Aorta (tissue), 5 donors: ENCODE measurements around the gene RGPD8. TPM values are rescaled to one million over a fixed set of nuclear protein-coding genes. Genes with fewer than 3 reads are reported as not detected.

ENCODE experiments used
- ATAC-seq: fragments of 200-7000 bp; cut with Tn5 transposase; one replicate; pipeline ENCODE4 v1.9.1; 2022; ENCODE audit warnings: moderate library complexity; ENCODE audit not compliant: low FRiP score
- DNase-seq, 2 donors: peaks; one replicate each; pipeline ENCODE4 v3.0.0-alpha.2; 2020
- H3K27ac ChIP-seq, 2 donors: one replicate each; pipeline ENCODE4 v1.5.1; 2013; ENCODE audit warnings: low read length in 2 of 2, mild to moderate bottlenecking in 2 of 2, moderate library complexity in 2 of 2, control low read depth in 1 of 2, inconsistent platforms in 1 of 2, low read depth in 1 of 2
- H3K27me3 ChIP-seq, 2 donors: one replicate each; pipeline ENCODE4 v1.6.1; 2013; ENCODE audit warnings: control low read depth in 1 of 2, low read length in 1 of 2, mild to moderate bottlenecking in 1 of 2, moderate library complexity in 1 of 2; ENCODE audit not compliant: insufficient read depth in 2 of 2, control insufficient read depth in 1 of 2
- H3K36me3 ChIP-seq, 2 donors: one replicate each; pipeline ENCODE4 v1.6.1; 2013; ENCODE audit warnings: control low read depth in 1 of 2, low read length in 1 of 2, mild to moderate bottlenecking in 1 of 2; ENCODE audit not compliant: insufficient read depth in 2 of 2, control insufficient read depth in 1 of 2
- H3K4me1 ChIP-seq, 2 donors: one replicate each; pipeline ENCODE4 v1.6.1; 2013; ENCODE audit warnings: low read length in 2 of 2, control low read depth in 1 of 2, mild to moderate bottlenecking in 1 of 2, moderate library complexity in 1 of 2; ENCODE audit not compliant: insufficient read depth in 2 of 2, control insufficient read depth in 1 of 2
- H3K4me3 ChIP-seq, 2 donors: one replicate each; pipeline ENCODE4 v1.5.1; 2013; ENCODE audit warnings: low read length in 2 of 2, control low read depth in 1 of 2, mild to moderate bottlenecking in 1 of 2
- H3K9me3 ChIP-seq: one replicate; pipeline ENCODE4 v1.6.1; 2013; ENCODE audit warnings: mild to moderate bottlenecking, low read length; ENCODE audit not compliant: control insufficient read depth
- WGBS, 2 donors: extraction: QIAGEN DNeasy Blood & Tissue Kit; methylation state at CpG; one replicate each; pipeline ENCODE4 v1.1.7; 2013; 5-methylcytosine and 5-hydroxymethylcytosine counted together
- intact Hi-C, 2 donors: fragments of 100-400 bp; cut with DNase I; formaldehyde crosslinking; loops; one replicate each; pipeline versions ENCODE4 v1.14.2 to v1.15.0; 2022
- polyA plus RNA-seq, 2 donors: library from polyadenylated mRNA; stranded (reverse); fragments of 200-250 nt; gene quantifications; one replicate each; pipeline ENCODE4 v1.2.3, GENCODE V29; 2013
- total RNA-seq, 2 donors: library from RNA; stranded (reverse); fragmentation: NEBNext Ultra II Directional; extraction: Animal tissue kit (Norgen Biotek cat#: 25700); gene quantifications; one replicate each; pipeline ENCODE4 v1.2.1, GENCODE V29; 2021
- donor health status: healthy with polysubstance abuse.
- donor health status: Bipolar disorder and iron deficiency.
- donor health status: DM: no; HTN: no; CAD: no.
- donor health status: DM: no; HTN: no; CAD: no.
- donor health status: DM: yes; HTN: yes; CAD: no.

RGPD8 gene
- total and polyA plus RNA-seq, 4 donors = 1.3 to 51.7 (median 19.6) TPM

GRCh38 chr2:112322919-112323318 is 110.5 kb downstream of the RGPD8 start:
- peaks cover 0 to 2% of the 10 kb centered on the region in 2 donors for H3K36me3 ChIP-seq

DNA sequence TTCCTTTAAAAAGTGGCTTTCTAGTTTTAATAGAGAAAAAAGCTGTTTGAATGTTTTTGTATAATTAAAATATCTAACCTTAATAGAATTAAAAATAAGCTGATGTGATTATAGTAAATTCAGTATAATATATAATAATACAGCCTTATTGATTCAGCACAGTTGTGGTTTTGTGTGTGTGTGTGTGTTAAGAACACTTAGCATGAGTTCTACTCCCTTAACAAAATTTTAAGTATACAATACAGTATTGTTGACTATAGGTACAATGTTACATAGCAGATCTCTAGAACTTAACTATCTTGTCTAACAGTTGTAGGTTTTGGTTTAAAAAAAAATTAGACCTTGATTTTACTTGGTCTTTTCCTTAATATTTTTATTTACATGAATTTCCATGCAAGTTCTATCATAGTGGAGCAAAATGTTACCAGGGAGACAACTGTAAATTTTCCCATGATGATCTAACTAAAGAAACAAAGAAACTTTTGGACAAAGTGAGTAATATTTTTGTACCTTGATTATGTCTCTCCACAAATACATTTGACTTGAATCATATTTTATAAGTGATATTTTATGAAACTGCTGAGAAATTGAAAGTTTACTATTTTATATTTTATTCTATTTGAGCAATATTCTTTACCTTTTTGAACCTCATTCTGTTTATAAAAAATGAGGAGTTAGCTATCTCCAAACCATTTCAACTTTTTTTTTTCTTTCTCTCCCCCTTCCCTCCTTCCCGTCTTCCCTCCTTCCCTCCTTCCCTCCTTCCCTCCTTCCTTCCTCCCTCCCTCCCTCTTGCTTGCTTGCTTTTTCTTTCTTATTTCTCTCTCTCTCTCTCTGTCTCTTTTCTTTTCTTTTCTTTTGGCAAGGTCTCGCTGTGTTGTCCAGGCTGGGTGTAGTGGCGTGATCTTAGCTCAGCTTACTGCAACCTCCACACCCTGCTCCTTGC is 111.8 kb downstream of the RGPD8 start:
- ATAC-seq (no peak), DNase-seq (no peak)
- Histone ChIP-seq H3K9me3 (no peaks in the 10 kb centered on the region), H3K4me1 (peaks cover 0 to 1% of the 10 kb centered on the region in 2 donors), H3K36me3 (peaks cover 0 to 2% of the 10 kb centered on the region in 2 donors), H3K4me3 (no peak overlapping the region), H3K27me3 (no peaks in the 10 kb centered on the region), H3K27ac (peak overlapping the region in 1 of 2 donors; percentile 76)
- intact Hi-C loops = no loop called here
- 5 to 6% methylated on average over 3 of the region's 3 CpGs for WGBS, 2 donors

More at GRCh38 chr2:112322919-112323318, 110.5 kb downstream of the RGPD8 start:
- DNase-seq (no peak), ATAC-seq (no peak)
- WGBS, 2 donors = 96 to 98% methylated on average over 3 of the region's 3 CpGs
- Histone ChIP-seq H3K27ac (no peak overlapping the region), H3K4me1 (no peaks in the 10 kb centered on the region), H3K27me3 (no peaks in the 10 kb centered on the region), H3K9me3 (no peaks in the 10 kb centered on the region), H3K4me3 (no peak overlapping the region)
- intact Hi-C loops = no loop called here

Other genes starting within 250 kb of the RGPD8 start
- 10 to 100 TPM in 1 of 2 donors, 1 to 10 TPM in 1; 6.2 to 10.6 TPM for gene ZC3H8, start 178.6 kb downstream of the RGPD8 start, total RNA-seq
- gene ZC3H8, start 178.6 kb downstream of the RGPD8 start, polyA plus RNA-seq = 1 to 10 TPM; 4.6 to 7.4 TPM
- 10 to 100 TPM; 16.2 to 18.2 TPM for gene ZC3H6, start 158.0 kb downstream of the RGPD8 start, total RNA-seq
- 1 to 10 TPM; 2.3 to 3.5 TPM for gene ZC3H6, start 158.0 kb downstream of the RGPD8 start, polyA plus RNA-seq
- 10 to 100 TPM; 33.6 to 46.6 TPM for gene TTL, start 48.5 kb upstream of the RGPD8 start, total RNA-seq
- gene TTL, start 48.5 kb upstream of the RGPD8 start, polyA plus RNA-seq = 10 to 100 TPM in 1 of 2 donors, 1 to 10 TPM in 1; 9.8 to 13.1 TPM
- 10 to 100 TPM in 1 of 2 donors, 1 to 10 TPM in 1; 9.4 to 13.5 TPM for gene POLR1B, start 108.8 kb upstream of the RGPD8 start, total RNA-seq
- 1 to 10 TPM; 3.6 to 3.8 TPM for gene POLR1B, start 108.8 kb upstream of the RGPD8 start, polyA plus RNA-seq
- 10 to 100 TPM; 19.0 to 19.2 TPM for gene CHCHD5, start 151.0 kb upstream of the RGPD8 start, total RNA-seq
- gene CHCHD5, start 151.0 kb upstream of the RGPD8 start, polyA plus RNA-seq = 10 to 100 TPM; 27.7 to 32.0 TPM
- 10 to 100 TPM; 51.9 to 82.6 TPM for gene SLC20A1, start 212.3 kb upstream of the RGPD8 start, total RNA-seq
- 10 to 100 TPM in 1 of 2 donors, 1 to 10 TPM in 1; 7.0 to 19.6 TPM for gene SLC20A1, start 212.3 kb upstream of the RGPD8 start, polyA plus RNA-seq